IPS-15b (cell line): ENCODE data around the gene RBFOX1.

Experiments used
- H3K27me3 ChIP-seq: one replicate; pipeline ENCODE4 v1.6.1; 2013; ENCODE audit warnings: low read length; ENCODE audit not compliant: control insufficient read depth, insufficient read depth
- H3K36me3 ChIP-seq: one replicate; pipeline ENCODE4 v1.6.1; 2013; ENCODE audit warnings: low read length; ENCODE audit not compliant: control insufficient read depth, insufficient read depth
- H3K4me1 ChIP-seq: one replicate; pipeline ENCODE4 v1.6.1; 2013; ENCODE audit warnings: mild to moderate bottlenecking, low read length; ENCODE audit not compliant: control insufficient read depth, insufficient read depth
- H3K4me3 ChIP-seq: one replicate; pipeline ENCODE4 v1.5.1; 2013; ENCODE audit warnings: low read depth, low read length
- H3K9ac ChIP-seq: one replicate; pipeline ENCODE4 v1.6.1; 2013; ENCODE audit warnings: low read depth, mild to moderate bottlenecking, low read length
- H3K9me3 ChIP-seq: one replicate; pipeline ENCODE4 v1.6.1; 2013; ENCODE audit warnings: mild to moderate bottlenecking, low read length; ENCODE audit not compliant: control insufficient read depth, insufficient read depth

Gene RBFOX1

DNA sequence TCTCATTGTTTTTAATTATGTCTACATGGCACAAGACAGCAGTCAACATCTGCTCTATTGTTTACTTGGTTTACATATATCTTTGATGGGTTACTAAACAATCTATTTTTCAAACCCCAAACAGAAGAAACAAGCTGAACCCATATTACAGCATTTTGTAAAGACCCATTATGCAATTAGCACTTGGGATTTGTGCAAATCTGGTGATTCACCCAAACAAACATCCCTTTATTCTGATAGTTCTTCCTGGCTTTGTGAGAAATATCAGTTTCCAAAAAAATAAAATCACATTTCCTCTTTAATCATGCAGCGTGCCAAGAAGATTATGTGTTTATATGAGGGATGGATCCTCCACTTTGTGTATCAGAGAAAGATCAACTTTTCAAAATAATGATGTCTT lies 16.8 kb upstream of the RBFOX1 start:
- no peaks in the 10 kb centered on the region for H3K4me1 ChIP-seq
- no peaks in the 10 kb centered on the region for H3K36me3 ChIP-seq
- H3K4me3 ChIP-seq: no peak overlapping the region
- no peak overlapping the region for H3K9ac ChIP-seq
- no peaks in the 10 kb centered on the region for H3K27me3 ChIP-seq
- H3K9me3 ChIP-seq: no peaks in the 10 kb centered on the region

DNA sequence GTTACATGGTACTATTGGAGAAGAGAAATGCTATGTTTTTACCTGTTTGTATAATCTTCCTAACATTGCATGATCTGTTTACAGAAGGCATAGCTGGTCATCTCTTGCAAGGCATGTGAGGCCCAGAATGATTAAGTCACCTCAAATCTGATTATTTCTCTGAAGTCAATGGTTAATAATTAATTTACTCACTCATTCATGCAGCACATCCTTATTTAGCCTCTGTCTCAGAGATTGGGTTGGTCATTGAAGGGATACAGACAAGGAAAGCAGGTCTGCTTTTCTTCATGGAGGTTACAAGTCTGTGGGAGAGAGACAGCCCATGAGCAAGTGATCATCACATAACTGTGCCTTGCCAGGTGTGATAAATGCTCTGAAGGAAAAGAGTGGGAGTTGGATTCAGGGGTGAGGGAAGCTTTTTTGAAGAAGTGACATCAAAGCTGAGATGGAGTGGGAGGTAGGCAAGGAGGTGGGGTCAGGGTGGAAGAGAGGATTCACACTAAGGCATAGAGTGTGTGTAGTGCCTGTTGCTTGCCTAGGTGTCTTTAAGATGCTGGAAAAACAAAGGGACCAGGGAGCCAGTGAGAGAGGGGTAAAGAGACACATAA lies 16.3 kb upstream of the RBFOX1 start:
- H3K4me1 ChIP-seq: no peaks in the 10 kb centered on the region
- H3K4me3 ChIP-seq: no peak overlapping the region
- no peaks in the 10 kb centered on the region for H3K27me3 ChIP-seq
- H3K9me3 ChIP-seq: no peaks in the 10 kb centered on the region
- H3K36me3 ChIP-seq: no peaks in the 10 kb centered on the region
- H3K9ac ChIP-seq: no peak overlapping the region

DNA sequence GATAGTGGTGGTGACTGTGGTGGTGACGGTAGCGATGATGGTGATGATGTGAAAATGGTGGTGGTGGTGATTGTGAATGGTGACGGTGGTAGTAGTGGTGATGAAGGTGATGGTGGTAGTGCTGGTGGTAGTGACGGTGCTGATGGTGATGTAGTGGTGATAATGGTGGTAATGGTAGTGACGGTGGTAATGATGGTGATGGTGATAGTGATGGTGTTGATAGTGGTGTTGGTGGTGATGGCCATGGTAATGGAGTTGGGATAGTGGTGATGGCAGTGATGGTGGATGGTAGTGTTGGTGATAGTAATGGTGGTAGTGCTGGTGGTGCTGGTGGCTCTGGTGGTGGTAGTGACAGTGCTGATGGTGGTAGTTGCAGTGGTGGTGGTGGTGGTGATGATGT lies 14.7 kb upstream of the RBFOX1 start:
- H3K36me3 ChIP-seq: no peaks in the 10 kb centered on the region
- H3K4me1 ChIP-seq: no peaks in the 10 kb centered on the region
- H3K27me3 ChIP-seq: no peaks in the 10 kb centered on the region
- no peak overlapping the region for H3K9ac ChIP-seq
- no peak overlapping the region for H3K4me3 ChIP-seq
- H3K9me3 ChIP-seq: no peaks in the 10 kb centered on the region

DNA sequence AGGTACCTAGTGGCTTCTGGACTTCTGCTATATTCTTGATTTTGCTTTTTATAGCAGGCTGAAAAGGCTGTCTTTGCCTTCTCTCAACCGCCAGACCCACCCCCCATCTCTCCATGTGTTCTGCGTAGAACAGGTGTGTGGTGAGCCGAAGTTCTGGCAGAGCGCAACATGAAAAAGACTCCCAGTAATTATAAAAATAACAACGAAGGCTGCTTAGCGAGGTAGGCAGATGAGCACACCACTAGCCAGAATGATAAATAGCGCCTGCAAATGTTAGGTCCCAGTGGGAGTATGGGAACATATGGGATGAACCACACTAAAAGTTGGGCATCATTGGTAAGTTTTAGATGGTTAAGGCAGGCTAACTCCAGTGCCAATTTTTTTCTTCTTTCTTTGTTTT lies 14.0 kb upstream of the RBFOX1 start:
- Histone ChIP-seq H3K27me3 (no peaks in the 10 kb centered on the region), H3K4me1 (no peaks in the 10 kb centered on the region), H3K9me3 (no peaks in the 10 kb centered on the region), H3K4me3 (no peak overlapping the region), H3K36me3 (no peaks in the 10 kb centered on the region), H3K9ac (no peak overlapping the region)

DNA sequence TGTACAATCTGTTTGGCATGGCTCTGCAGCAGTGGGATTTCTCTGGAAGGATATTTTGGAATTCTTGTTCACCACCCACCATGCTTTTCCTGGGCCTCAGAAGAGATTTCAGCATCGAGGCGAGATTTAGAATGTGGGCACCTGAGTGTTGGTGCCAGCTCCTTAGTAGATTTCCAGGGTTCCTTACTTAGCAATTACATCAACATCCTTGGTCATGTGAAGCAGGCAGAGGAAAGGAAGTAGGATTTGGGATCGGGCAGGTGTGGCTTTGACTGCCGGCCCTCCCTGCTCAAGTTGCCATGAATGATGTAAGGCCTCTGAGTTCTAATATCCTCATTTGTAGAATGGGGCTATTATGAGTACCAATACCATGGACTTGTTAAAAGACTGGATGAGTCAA lies 13.1 kb upstream of the RBFOX1 start:
- no peak overlapping the region for H3K4me3 ChIP-seq
- no peaks in the 10 kb centered on the region for H3K36me3 ChIP-seq
- no peaks in the 10 kb centered on the region for H3K9me3 ChIP-seq
- no peak overlapping the region for H3K9ac ChIP-seq
- peaks cover 3% of the 10 kb centered on the region for H3K4me1 ChIP-seq
- no peaks in the 10 kb centered on the region for H3K27me3 ChIP-seq

DNA sequence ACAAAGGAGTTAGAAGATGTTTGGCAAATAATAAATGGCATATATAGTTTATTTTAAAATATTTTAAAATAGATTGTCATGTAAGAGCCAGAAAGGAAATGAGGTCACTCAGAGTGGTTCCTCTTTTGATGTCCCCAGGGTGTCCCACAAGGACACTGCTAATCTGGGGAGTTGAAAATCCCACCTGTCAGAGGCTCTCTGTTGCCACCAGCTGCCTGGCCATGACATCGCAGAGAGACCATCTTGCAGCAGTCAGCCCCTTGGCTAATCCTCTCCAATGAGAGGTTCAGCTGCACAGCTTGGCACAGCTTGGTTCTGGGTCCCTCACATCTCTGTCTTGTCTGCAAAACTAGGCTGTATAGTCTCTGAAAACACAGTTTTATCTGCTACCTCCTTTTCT lies 11.0 kb upstream of the RBFOX1 start:
- H3K4me3 ChIP-seq: no peak overlapping the region
- peaks cover 3% of the 10 kb centered on the region for H3K4me1 ChIP-seq
- no peaks in the 10 kb centered on the region for H3K27me3 ChIP-seq
- H3K9ac ChIP-seq: no peak overlapping the region
- no peaks in the 10 kb centered on the region for H3K36me3 ChIP-seq
- H3K9me3 ChIP-seq: no peaks in the 10 kb centered on the region

DNA sequence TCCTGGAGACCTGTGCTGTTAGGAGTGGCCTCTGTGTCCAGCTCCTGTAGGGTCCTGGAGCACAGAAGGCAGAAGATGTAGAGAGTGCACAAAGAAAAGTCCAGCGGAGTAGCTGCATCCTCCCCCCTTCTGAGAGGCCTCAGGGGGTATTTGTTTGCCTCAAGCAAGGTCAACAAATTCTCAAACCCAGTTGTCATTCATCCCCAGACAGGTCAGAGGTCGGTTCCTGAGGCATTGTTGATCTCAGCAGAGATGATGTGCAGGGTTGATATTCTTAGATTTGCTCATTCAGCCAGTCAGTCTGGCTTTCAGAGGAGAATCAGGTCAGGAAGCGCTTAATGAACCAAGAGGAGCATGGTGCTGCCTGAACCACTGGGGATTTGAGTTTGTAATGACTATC lies 8.3 kb upstream of the RBFOX1 start:
- Histone ChIP-seq H3K36me3 (no peaks in the 10 kb centered on the region), H3K27me3 (no peaks in the 10 kb centered on the region), H3K9ac (no peak overlapping the region), H3K9me3 (no peaks in the 10 kb centered on the region), H3K4me3 (no peak overlapping the region), H3K4me1 (peaks cover 3% of the 10 kb centered on the region)

DNA sequence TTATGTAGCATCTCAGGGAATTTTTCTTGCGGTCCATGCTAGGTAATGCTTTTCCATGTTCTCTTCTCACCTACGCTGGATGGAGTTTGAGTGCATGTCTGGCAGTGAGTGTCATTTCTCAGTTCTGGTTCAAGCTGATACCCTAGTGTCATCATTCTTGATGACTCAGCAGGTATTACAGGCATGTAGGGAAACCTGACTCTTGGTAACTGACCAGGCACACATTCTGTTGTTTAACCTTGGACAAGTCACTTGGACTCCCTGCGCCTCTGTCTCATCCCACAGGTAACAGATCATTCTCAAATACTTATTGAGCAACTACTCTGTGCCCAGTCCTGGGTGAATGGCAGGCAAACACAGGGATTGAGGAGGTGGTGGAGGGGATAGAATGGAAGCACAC lies 6.8 kb upstream of the RBFOX1 start:
- H3K27me3 ChIP-seq: no peaks in the 10 kb centered on the region
- no peaks in the 10 kb centered on the region for H3K36me3 ChIP-seq
- H3K4me3 ChIP-seq: no peak overlapping the region
- H3K4me1 ChIP-seq: peaks cover 3% of the 10 kb centered on the region
- H3K9ac ChIP-seq: no peak overlapping the region
- no peaks in the 10 kb centered on the region for H3K9me3 ChIP-seq

DNA sequence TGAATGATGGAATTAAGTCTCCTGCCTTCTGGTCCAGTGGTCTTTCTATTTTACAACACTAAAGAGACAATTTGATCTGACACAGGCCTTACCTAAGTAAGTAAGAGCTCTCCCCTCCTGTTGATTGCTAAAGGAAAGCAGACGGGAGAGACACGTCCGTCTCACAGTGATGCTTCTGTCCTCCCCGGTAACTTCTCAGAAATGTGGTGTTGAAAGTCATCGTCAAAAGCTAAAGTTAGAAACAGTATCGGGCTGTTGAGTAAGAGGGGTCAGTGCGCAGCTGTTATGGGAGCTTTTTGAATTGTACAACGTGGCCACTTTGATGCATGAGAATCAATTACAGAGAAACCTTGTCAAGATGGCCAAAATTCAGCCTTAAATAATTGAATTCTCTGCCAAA lies 1.9 kb upstream of the RBFOX1 start:
- Histone ChIP-seq H3K36me3 (no peaks in the 10 kb centered on the region), H3K4me3 (no peak overlapping the region), H3K27me3 (no peaks in the 10 kb centered on the region), H3K9ac (no peak overlapping the region), H3K4me1 (no peaks in the 10 kb centered on the region), H3K9me3 (no peaks in the 10 kb centered on the region)

DNA sequence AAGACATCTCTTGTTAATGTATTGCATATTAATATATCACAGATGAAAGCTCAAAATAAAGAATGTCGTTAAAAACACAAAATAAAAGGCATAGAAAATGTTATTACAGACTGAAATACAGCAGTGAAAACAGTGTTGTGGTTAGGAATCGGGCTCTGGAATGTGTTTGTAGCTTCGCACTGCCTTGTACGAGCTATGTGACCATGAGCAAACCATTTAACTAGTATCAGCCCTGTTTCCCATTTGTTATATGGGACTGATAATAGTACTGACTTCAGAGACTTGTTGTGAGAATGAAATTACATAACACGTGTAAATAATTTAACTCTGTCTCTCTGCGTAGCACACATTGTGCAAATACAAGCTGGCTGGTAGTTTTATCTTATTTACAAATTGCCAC lies 648 bp upstream of the RBFOX1 start:
- no peaks in the 10 kb centered on the region for H3K27me3 ChIP-seq
- no peaks in the 10 kb centered on the region for H3K9me3 ChIP-seq
- H3K4me3 ChIP-seq: no peak overlapping the region
- H3K36me3 ChIP-seq: no peaks in the 10 kb centered on the region
- no peaks in the 10 kb centered on the region for H3K4me1 ChIP-seq
- no peak overlapping the region for H3K9ac ChIP-seq

DNA sequence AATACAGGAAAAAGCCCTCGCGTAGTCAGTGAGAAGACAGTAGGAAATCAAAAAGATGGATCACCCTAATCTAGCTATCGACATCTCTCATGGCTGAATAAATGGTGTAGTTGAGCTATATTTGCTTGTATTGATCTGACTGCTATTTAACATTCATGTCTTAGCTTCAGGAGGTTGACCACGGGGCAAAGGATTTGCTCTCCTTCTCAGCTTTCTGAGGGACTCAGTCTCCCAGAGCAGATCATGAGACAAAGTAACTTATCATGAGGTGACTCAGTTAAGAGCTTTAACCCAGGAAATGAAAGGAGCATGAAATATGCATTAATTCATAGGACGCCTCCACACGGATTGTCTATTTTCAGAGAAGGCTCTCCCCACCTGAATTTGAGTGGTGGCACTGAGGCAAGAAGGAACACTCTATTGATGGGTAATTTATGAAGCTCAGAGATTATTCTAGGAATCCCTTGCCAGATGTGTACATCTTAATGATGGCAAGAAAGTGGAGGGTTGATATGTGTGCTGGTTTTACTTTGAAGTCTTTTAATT lies 608 bp downstream of the RBFOX1 start:
- Histone ChIP-seq H3K4me3 (no peak overlapping the region), H3K9ac (no peak overlapping the region), H3K36me3 (no peaks in the 10 kb centered on the region), H3K27me3 (no peaks in the 10 kb centered on the region), H3K4me1 (no peaks in the 10 kb centered on the region), H3K9me3 (no peaks in the 10 kb centered on the region)

DNA sequence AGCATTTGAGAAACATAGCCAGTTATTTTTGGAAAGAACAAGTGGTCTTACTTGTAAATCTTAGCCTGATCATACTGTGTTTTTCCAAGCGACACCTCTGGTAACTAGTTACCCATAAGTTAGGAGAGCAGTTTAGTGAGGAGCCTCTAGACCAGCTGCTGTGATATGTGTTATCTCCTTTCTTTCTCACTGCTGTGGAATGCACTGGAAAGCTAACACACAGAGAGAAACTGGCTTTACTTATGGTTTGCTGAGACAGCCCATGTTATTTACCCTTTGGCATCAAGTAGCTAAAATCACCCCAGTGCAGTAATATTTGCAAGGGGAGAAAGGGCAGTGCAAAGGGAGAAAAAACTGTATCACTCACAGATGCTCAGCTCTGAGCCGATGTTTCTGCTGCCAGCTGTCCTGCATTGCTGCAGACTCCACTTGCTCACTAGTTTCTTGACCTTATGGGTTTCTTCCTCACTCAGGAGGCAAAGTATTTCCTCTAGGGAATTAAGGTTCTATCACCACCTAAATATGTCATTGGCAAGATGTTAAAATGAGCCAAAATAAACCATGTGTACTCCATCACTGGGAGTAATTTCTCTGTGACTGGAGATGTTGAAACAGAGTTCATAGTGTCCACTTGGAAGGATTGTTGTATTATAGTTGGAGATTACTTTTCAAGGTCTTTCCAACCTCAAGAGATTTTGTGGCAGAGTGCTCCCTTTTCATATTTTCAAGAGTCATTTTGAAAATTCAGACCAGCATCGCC lies 2.3 kb downstream of the RBFOX1 start:
- Histone ChIP-seq H3K9ac (no peak overlapping the region), H3K9me3 (no peaks in the 10 kb centered on the region), H3K4me1 (no peaks in the 10 kb centered on the region), H3K27me3 (no peaks in the 10 kb centered on the region), H3K4me3 (no peak overlapping the region), H3K36me3 (no peaks in the 10 kb centered on the region)
